ENCODE measurements around the gene ZFHX2. TPM values are rescaled to one million over a fixed set of nuclear protein-coding genes. Genes with fewer than 3 reads are reported as not detected.

Gene ZFHX2
- total RNA-seq, 2 donors from 2014 or later, result 1.8 to 2.0 TPM

GRCh38 chr14:23567186-23568020 lies 15.8 kb upstream of the ZFHX2 start, which contains the start of gene AP1G2:
TSS of gene AP1G2 (minus strand) at chr14:23567791. CDS start at chr14:23567314, 477 bp downstream.
- no peak for TF ChIP-seq CTCF (IDR thresholded peaks at IDR 0.05)
- peak; percentile 96 for DNase-seq

GRCh38 chr14:23566778-23567185 lies 15.2 kb upstream of the ZFHX2 start:
- no peak for DNase-seq
- no peaks in the 10 kb centered on the region for H3K36me3 ChIP-seq
- H3K4me3 ChIP-seq, result peak overlapping the region; percentile 77
- TF ChIP-seq CTCF (IDR thresholded peaks at IDR 0.05), result no peak
- H3K9me3 ChIP-seq, result no peaks in the 10 kb centered on the region
- no peaks in the 10 kb centered on the region for H3K4me1 ChIP-seq
- no peaks in the 10 kb centered on the region for H3K27me3 ChIP-seq
- H3K9ac ChIP-seq (ENCODE audit: low read depth in 2 of 2, low read length in 2 of 2), result peak overlapping the region; percentile 75 to 82
- peak overlapping the region; percentile 79 for H3K27ac ChIP-seq
- intact Hi-C loops (cut with DNase I), result no loop called here

More at GRCh38 chr14:23567186-23568020, 15.8 kb upstream of the ZFHX2 start, which contains the start of gene AP1G2:
- H3K27ac ChIP-seq, result peak within 1 kb of the TSS; percentile 79
- no peaks in the 10 kb centered on the region for H3K9me3 ChIP-seq
- H3K36me3 ChIP-seq, result no peaks in the 10 kb centered on the region
- H3K27me3 ChIP-seq, result no peaks in the 10 kb centered on the region
- peak within 1 kb of the TSS; percentile 75 to 82 for H3K9ac ChIP-seq (ENCODE audit: low read depth in 2 of 2, low read length in 2 of 2)
- no peaks in the 10 kb centered on the region for H3K4me1 ChIP-seq
- intact Hi-C loops (cut with DNase I), result no loop called here
- H3K4me3 ChIP-seq, result peak within 1 kb of the TSS; percentile 77

- peak overlapping the region; percentile 79 for H3K27ac ChIP-seq
- intact Hi-C loops (cut with DNase I), result no loop called here
These were observed 14.7 kb upstream of the ZFHX2 start for GRCh38 chr14:23566112-23566777.

GRCh38 chr14:23565626-23566025 lies 14.1 kb upstream of the ZFHX2 start:
- intact Hi-C loops (cut with DNase I), result no loop called here
- Histone ChIP-seq H3K36me3 (no peaks in the 10 kb centered on the region), H3K9me3 (no peaks in the 10 kb centered on the region), H3K4me1 (no peaks in the 10 kb centered on the region), H3K27me3 (no peaks in the 10 kb centered on the region), H3K9ac (ENCODE audit: low read depth in 2 of 2, low read length in 2 of 2) (peak overlapping the region in 1 of 2 donors; percentile 5), H3K27ac (no peak overlapping the region), H3K4me3 (no peak overlapping the region)
- no peak for DNase-seq
- TF ChIP-seq CTCF (IDR thresholded peaks at IDR 0.05), result no peak

More at GRCh38 chr14:23566112-23566777, 14.7 kb upstream of the ZFHX2 start:
- Histone ChIP-seq H3K4me3 (no peak overlapping the region), H3K27me3 (no peaks in the 10 kb centered on the region), H3K36me3 (no peaks in the 10 kb centered on the region), H3K4me1 (no peaks in the 10 kb centered on the region), H3K9ac (ENCODE audit: low read depth in 2 of 2, low read length in 2 of 2) (peak overlapping the region in 1 of 2 donors; percentile 82), H3K9me3 (no peaks in the 10 kb centered on the region)
- TF ChIP-seq CTCF (IDR thresholded peaks at IDR 0.05), result no peak
- DNase-seq, result no peak

- H3K9me3 ChIP-seq, result no peaks in the 10 kb centered on the region
- no peak overlapping the region for H3K4me3 ChIP-seq
- H3K9ac ChIP-seq (ENCODE audit: low read depth in 2 of 2, low read length in 2 of 2), result no peak overlapping the region
- no peak for DNase-seq
- no peaks in the 10 kb centered on the region for H3K4me1 ChIP-seq
- TF ChIP-seq CTCF (IDR thresholded peaks at IDR 0.05), result no peak
- H3K36me3 ChIP-seq, result no peaks in the 10 kb centered on the region
- H3K27ac ChIP-seq, result no peak overlapping the region
- intact Hi-C loops (cut with DNase I), result no loop called here
- no peaks in the 10 kb centered on the region for H3K27me3 ChIP-seq
These were observed 13.3 kb upstream of the ZFHX2 start for GRCh38 chr14:23564876-23565275.

All from colonic mucosa (tissue), 4 donors.